PC-9 (cell line): ENCODE results near the gene AGTPBP1.

ENCODE experiments used
- CTCF ChIP-seq: fragments of 200-600 bp; sonication (generic); conservative IDR thresholded peaks from 2 replicates; pipeline ENCODE4 v1.6.1; 2017; ENCODE audit warnings: mixed run types, antibody characterized with exemption, mild to moderate bottlenecking, moderate library complexity
- EZH2 ChIP-seq: fragments of 200-600 bp; sonication (generic); IDR thresholded peaks from 2 replicates; pipeline ENCODE4 v1.8.0; 2017; ENCODE audit warnings: antibody characterized with exemption, low read depth

GRCh38 chr9:85534340-85534739, 207.4 kb downstream of the AGTPBP1 start:
- TF ChIP-seq CTCF (no peak), EZH2 (no peak)
